ENCODE data around the gene ALDH7A1.
"Not testable (repeated sequence)": the region's sequence is repeated elsewhere in the genome, so short reads cannot be mapped to it uniquely, and the experiment has no call there.

Gene ALDH7A1

GRCh38 chr5:126576974-126577373, 18.0 kb downstream of the ALDH7A1 start:
- Mint-ChIP-seq H3K4me3 (no peak overlapping the region), H3K27ac (no peak overlapping the region), H3K27me3 (no peaks in the 10 kb centered on the region), H3K9me3 (no peaks in the 10 kb centered on the region), H3K4me1 (no peaks in the 10 kb centered on the region), H3K36me3 (ENCODE audit: low read depth) (no peaks in the 10 kb centered on the region)
- no peak for ATAC-seq
- DNase-seq = no peak

- Mint-ChIP-seq H3K9me3 (no peaks in the 10 kb centered on the region), H3K4me1 (no peaks in the 10 kb centered on the region), H3K36me3 (ENCODE audit: low read depth) (no peaks in the 10 kb centered on the region), H3K4me3 (no peak overlapping the region), H3K27ac (no peak overlapping the region), H3K27me3 (no peaks in the 10 kb centered on the region)
- ATAC-seq (no peak), DNase-seq (no peak)
Measured at GRCh38 chr5:126575644-126576043, 19.4 kb downstream of the ALDH7A1 start.

- no peaks in the 10 kb centered on the region for H3K36me3 Mint-ChIP-seq (ENCODE audit: low read depth)
- H3K9me3 Mint-ChIP-seq = no peaks in the 10 kb centered on the region
- DNase-seq (no peak), ATAC-seq (no peak)
- H3K4me3 Mint-ChIP-seq = no peak overlapping the region
- H3K27me3 Mint-ChIP-seq = no peaks in the 10 kb centered on the region
- no peak overlapping the region for H3K27ac Mint-ChIP-seq
- H3K4me1 Mint-ChIP-seq = no peaks in the 10 kb centered on the region
Measured at GRCh38 chr5:126568206-126568755, 26.7 kb downstream of the ALDH7A1 start.

DNA sequence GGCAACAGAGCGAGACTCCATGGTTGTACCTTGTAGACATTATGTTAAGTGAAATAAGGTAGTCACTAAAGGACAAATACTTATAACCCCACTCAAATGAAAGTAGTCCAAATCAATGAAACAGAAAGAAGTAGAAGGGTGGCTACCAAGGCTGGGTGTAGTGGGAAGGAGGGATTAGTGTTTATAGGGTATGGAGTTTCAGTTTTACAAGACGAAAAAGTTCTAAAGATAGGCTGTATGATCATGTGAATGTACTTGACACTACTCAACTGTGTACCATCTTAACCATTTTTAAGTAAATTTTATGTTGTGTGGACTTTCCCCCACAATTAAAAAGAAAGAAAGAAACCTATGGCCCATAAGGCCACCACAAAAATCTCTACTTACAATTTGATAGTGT, 32.2 kb downstream of the ALDH7A1 start:
- no peak for ATAC-seq
- H3K4me1 Mint-ChIP-seq = no peaks in the 10 kb centered on the region

DNA sequence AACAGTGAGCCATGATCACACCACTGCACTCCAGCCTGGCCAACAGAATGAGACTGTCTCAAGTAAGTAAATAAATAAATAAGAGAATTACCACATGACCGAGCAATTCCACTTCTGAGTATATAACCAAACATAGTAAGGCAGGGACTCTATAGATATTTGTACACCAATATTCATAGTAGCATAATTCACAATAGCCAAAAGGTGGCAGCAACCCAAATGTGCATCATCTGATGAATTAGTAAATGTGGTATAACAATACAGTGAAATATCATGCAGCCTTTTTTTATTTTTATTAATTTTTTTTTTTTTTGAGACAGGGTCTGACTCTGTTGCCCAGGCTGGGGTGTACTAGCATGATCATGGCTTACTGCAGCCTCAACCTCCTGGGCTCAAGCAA, 33.1 kb downstream of the ALDH7A1 start:
- no peak for ATAC-seq
- no peak overlapping the region for H3K4me3 Mint-ChIP-seq
- no peak overlapping the region for H3K27ac Mint-ChIP-seq
- H3K9me3 Mint-ChIP-seq = no peaks in the 10 kb centered on the region
- no peaks in the 10 kb centered on the region for H3K36me3 Mint-ChIP-seq (ENCODE audit: low read depth)
- no peak for DNase-seq
- H3K27me3 Mint-ChIP-seq = no peaks in the 10 kb centered on the region
- no peaks in the 10 kb centered on the region for H3K4me1 Mint-ChIP-seq

More for the DNA sequence above, 32.2 kb downstream of the ALDH7A1 start:
- no peaks in the 10 kb centered on the region for H3K27me3 Mint-ChIP-seq
- H3K4me3 Mint-ChIP-seq = no peak overlapping the region
- H3K36me3 Mint-ChIP-seq (ENCODE audit: low read depth) = no peaks in the 10 kb centered on the region
- no peak overlapping the region for H3K27ac Mint-ChIP-seq
- DNase-seq = no peak
- H3K9me3 Mint-ChIP-seq = no peaks in the 10 kb centered on the region

DNA sequence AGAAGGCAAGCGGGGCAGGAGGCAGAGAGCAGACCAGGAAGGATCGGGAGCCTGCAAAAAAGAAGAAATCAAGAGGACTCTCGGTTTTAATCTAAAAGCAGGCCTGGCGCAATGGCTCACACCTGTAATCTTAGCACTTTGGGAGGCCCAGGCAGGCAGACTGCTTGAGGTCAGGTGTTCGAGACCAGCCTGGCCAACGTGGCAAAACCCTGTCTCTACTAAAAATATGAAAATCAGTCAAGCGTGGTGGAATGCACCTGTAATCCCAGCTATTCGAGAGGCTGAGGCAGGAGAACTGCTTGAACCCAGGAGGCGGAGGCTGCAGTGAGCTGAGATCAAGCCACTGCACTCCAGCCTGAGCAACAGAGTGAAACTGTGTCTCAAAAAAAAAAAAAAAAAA, 39.9 kb downstream of the ALDH7A1 start:
- not testable (repeated sequence) for H3K9me3 Mint-ChIP-seq; H3K27me3 Mint-ChIP-seq; H3K4me1 Mint-ChIP-seq; DNase-seq; ATAC-seq; H3K36me3 Mint-ChIP-seq (ENCODE audit: low read depth); H3K27ac Mint-ChIP-seq; H3K4me3 Mint-ChIP-seq

DNA sequence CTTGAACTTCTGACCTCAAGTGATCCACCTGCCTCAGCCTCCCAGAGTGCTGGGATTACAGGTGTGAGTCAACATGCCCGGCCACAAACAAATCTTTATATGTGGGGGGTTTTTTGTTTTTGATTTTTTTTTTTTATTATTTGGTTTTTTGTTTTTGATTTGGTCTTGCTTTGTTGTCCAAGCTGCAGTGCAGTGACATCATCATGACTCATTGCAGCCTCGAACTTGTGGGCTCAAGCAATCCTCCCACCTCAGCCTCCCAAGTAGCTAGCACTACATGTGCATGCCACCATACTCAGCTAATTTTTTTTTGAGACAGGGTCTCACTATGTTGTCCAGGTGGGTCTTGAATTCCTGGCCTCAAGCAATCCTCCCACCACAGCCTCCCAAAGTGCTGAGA, 42.4 kb downstream of the ALDH7A1 start:
- no peak for ATAC-seq
- Mint-ChIP-seq H3K4me1 (no peaks in the 10 kb centered on the region), H3K36me3 (ENCODE audit: low read depth) (no peaks in the 10 kb centered on the region), H3K27me3 (no peaks in the 10 kb centered on the region), H3K9me3 (no peaks in the 10 kb centered on the region), H3K27ac (no peak overlapping the region), H3K4me3 (no peak overlapping the region)
- no peak for DNase-seq

DNA sequence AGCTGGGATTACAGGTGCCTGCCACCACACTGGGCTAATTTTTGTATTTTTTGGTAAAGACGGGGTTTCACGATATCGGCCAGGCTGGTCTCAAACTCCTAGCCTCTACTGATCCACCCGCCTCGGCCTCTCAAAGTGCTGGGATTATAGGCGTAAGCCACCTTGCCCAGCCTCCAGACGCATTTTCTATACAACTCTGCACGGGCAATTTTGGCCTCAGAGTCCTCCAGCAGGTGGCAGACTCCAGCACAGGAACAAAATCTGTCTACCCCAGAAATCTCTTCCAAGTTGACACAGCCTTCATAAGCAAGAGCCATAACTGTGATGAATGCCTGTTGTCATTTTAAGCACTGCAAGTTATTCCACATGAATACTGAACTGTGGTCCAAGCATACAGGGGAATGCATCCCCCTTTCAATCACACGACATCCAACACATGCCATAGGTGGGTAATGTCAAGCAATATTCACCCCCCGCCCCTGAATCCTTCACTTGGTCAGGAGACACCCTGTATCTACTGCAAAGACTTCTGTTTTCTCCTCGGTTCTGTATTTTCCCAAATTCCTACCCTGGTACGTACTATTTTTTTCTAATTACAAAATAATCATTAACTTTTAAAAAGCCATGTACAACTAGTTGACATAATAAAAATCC, 50.8 kb downstream of the ALDH7A1 start:
- DNase-seq (peak; percentile 30), ATAC-seq (no peak)
- Mint-ChIP-seq H3K27me3 (no peaks in the 10 kb centered on the region), H3K27ac (no peak overlapping the region), H3K36me3 (ENCODE audit: low read depth) (no peaks in the 10 kb centered on the region), H3K4me1 (no peaks in the 10 kb centered on the region), H3K4me3 (no peak overlapping the region), H3K9me3 (no peaks in the 10 kb centered on the region)

DNA sequence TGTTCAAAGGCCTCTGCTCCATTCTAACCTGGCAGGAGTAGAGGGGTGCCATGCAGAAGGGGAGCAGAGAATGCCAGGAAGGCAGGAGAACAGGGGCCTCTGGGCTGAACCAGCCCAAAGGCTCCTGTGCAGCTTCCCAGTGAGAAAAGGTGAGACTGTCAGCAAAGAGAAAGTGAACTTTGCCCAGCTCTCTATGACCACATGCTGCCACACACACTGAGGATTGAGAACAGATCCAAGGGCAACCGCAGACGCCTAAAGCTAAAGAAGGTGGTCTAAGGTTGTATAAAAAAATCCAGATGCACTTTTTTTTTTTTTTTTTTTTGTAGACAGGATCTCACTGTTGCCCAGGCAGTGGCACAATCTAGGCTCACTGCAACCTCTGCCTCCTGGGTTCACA, 51.4 kb downstream of the ALDH7A1 start:
- no peak for DNase-seq
- Mint-ChIP-seq H3K36me3 (ENCODE audit: low read depth) (no peaks in the 10 kb centered on the region), H3K4me3 (no peak overlapping the region), H3K27ac (no peak overlapping the region), H3K27me3 (no peaks in the 10 kb centered on the region), H3K9me3 (no peaks in the 10 kb centered on the region), H3K4me1 (no peaks in the 10 kb centered on the region)
- no peak for ATAC-seq

- H3K27ac Mint-ChIP-seq = no peak overlapping the region
- no peaks in the 10 kb centered on the region for H3K36me3 Mint-ChIP-seq (ENCODE audit: low read depth)
- no peak overlapping the region for H3K4me3 Mint-ChIP-seq
- ATAC-seq = no peak
- H3K4me1 Mint-ChIP-seq = no peaks in the 10 kb centered on the region
- H3K27me3 Mint-ChIP-seq = no peaks in the 10 kb centered on the region
- no peak for DNase-seq
- H3K9me3 Mint-ChIP-seq = no peaks in the 10 kb centered on the region
Measured at GRCh38 chr5:126543009-126543408, 52.0 kb downstream of the ALDH7A1 start.

DNA sequence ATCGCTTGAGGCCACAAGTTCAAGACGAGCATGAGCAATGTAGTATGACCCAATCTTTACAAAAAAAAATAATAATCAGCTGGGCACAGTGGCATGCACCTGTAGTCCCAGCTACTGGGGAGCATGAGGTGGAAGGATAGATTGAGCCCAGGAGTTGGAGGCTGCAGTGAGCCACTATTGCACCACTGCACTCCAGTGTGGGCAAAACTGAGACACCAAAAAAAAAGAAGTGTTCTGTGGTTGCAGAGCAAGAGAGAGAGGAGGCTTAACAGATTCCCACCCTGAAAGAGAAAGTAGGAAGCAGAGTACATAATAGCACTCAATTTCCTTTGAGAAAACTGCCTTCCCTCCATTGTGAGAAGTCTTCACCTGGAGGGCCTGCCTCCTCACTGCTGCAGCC, 52.6 kb downstream of the ALDH7A1 start:
- H3K9me3 Mint-ChIP-seq = no peaks in the 10 kb centered on the region
- H3K27me3 Mint-ChIP-seq = no peaks in the 10 kb centered on the region
- H3K4me3 Mint-ChIP-seq = no peak overlapping the region
- H3K4me1 Mint-ChIP-seq = no peaks in the 10 kb centered on the region
- DNase-seq (no peak), ATAC-seq (no peak)
- no peak overlapping the region for H3K27ac Mint-ChIP-seq
- H3K36me3 Mint-ChIP-seq (ENCODE audit: low read depth) = no peaks in the 10 kb centered on the region

DNA sequence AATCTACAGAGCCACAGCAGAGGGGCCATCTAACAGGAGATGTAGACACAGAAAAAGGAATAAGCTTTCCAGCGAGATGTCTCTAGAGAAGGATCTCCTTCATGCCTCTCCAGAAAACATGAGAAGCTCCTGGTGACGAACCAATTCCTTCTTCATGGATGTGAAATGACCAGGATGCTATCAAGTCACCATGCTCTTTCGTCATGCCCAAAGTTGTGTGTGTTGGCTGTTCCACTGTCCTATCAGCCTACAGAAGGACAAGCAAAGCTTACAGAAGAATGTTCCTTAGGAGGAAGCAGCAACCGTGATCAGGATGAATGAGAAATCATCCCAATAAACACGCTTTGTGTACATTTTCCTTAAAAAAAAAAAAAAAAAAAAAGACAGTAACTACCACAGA, 54.4 kb downstream of the ALDH7A1 start:
- Mint-ChIP-seq H3K27me3 (no peaks in the 10 kb centered on the region), H3K4me1 (no peaks in the 10 kb centered on the region), H3K27ac (no peak overlapping the region), H3K36me3 (ENCODE audit: low read depth) (no peaks in the 10 kb centered on the region), H3K4me3 (no peak overlapping the region), H3K9me3 (no peaks in the 10 kb centered on the region)
- DNase-seq (no peak), ATAC-seq (no peak)

- Mint-ChIP-seq H3K9me3 (no peaks in the 10 kb centered on the region), H3K4me1 (no peaks in the 10 kb centered on the region), H3K27me3 (no peaks in the 10 kb centered on the region), H3K27ac (no peak overlapping the region), H3K4me3 (no peak overlapping the region), H3K36me3 (ENCODE audit: low read depth) (no peaks in the 10 kb centered on the region)
- DNase-seq (no peak), ATAC-seq (no peak)
Measured at GRCh38 chr5:126538579-126538978, 56.4 kb downstream of the ALDH7A1 start.

DNA sequence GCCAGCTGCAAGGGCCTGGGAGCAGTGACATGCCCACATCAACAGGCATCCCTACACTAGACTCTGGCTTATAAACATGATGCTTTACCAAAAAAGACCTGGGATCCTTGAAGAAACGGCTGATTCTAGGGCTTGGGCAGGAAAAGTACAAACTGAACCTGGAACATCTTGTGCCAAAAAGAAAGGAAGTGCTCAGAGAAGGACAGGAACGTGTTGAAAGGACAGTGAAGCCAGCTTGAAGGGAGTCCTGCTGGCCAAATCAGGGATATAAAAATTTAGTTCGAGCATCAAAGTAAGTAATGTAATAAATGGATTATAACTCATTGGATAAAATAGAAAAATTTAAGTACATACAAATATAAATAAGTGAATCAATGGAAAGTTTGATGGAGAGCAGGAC, 58.1 kb downstream of the ALDH7A1 start:
- H3K27ac Mint-ChIP-seq = no peak overlapping the region
- DNase-seq (no peak), ATAC-seq (no peak)
- H3K4me1 Mint-ChIP-seq = no peaks in the 10 kb centered on the region
- no peak overlapping the region for H3K4me3 Mint-ChIP-seq
- H3K36me3 Mint-ChIP-seq (ENCODE audit: low read depth) = no peaks in the 10 kb centered on the region
- H3K9me3 Mint-ChIP-seq = no peaks in the 10 kb centered on the region
- no peaks in the 10 kb centered on the region for H3K27me3 Mint-ChIP-seq

DNA sequence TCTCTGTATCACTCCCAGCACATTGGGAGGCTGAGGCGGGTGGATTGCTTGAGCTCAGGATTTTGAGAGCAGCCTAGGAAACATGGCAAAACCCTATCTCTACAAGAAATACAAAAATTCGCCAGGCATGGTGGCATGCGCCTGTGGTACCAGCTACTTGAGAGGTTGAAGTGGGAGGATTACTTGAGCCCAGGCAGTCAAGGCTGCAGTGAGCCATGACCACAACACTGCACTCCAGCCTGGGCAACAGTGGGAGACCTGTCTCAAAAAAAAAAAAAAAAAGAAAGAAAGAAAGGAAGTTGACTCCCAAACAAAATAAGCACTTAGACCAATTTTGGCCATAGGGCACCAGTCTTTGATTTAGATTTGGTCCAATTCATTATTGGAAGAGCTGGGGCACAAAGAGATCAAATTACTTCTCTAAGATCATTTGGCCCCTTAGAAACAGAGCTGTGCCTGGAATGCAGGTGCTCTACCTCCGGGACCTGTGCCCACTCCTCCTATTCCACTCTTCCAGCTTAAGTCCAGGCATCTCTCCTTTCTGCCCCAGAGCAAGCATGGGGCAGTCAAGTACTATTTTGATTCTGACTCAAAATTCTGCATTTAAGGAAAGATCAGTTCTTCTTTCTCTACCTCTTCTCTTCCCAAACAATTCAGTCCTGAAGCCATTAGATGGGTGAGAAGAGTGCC, 59.0 kb downstream of the ALDH7A1 start:
- H3K36me3 Mint-ChIP-seq (ENCODE audit: low read depth) = no peaks in the 10 kb centered on the region
- DNase-seq (no peak), ATAC-seq (no peak)
- no peaks in the 10 kb centered on the region for H3K27me3 Mint-ChIP-seq
- H3K4me3 Mint-ChIP-seq = no peak overlapping the region
- no peaks in the 10 kb centered on the region for H3K9me3 Mint-ChIP-seq
- no peaks in the 10 kb centered on the region for H3K4me1 Mint-ChIP-seq
- H3K27ac Mint-ChIP-seq = no peak overlapping the region
